ENCODE results near the gene CCDC7. TPM values are rescaled to one million over a fixed set of nuclear protein-coding genes. Genes with fewer than 3 reads are reported as not detected.
"Not testable (repeated sequence)": the region's sequence is repeated elsewhere in the genome, so short reads cannot be mapped to it uniquely, and the experiment has no call there.

The CCDC7 gene
- total RNA-seq, 1 donor from 2014 or later, result 24.7 TPM

- TF ChIP-seq, protein P1, sequence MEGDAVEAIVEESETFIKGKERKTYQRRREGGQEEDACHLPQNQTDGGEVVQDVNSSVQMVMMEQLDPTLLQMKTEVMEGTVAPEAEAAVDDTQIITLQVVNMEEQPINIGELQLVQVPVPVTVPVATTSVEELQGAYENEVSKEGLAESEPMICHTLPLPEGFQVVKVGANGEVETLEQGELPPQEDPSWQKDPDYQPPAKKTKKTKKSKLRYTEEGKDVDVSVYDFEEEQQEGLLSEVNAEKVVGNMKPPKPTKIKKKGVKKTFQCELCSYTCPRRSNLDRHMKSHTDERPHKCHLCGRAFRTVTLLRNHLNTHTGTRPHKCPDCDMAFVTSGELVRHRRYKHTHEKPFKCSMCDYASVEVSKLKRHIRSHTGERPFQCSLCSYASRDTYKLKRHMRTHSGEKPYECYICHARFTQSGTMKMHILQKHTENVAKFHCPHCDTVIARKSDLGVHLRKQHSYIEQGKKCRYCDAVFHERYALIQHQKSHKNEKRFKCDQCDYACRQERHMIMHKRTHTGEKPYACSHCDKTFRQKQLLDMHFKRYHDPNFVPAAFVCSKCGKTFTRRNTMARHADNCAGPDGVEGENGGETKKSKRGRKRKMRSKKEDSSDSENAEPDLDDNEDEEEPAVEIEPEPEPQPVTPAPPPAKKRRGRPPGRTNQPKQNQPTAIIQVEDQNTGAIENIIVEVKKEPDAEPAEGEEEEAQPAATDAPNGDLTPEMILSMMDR (IDR thresholded peaks at IDR 0.05; ENCODE audit: borderline replicate concordance), result no peak
- DNase-seq, result no peak
- no peak overlapping the region for H3K27ac ChIP-seq (replicated peaks)
- no peaks in the 10 kb centered on the region for H3K4me1 ChIP-seq
- intact Hi-C loops (cut with micrococcal nuclease), result no loop called here
- H3K4me3 ChIP-seq, result no peak overlapping the region
- H3K36me3 ChIP-seq, result peaks cover 69% of the 10 kb centered on the region
- H3K27me3 ChIP-seq (ENCODE audit: low read depth), result no peaks in the 10 kb centered on the region
- peaks cover 60% of the 10 kb centered on the region for H3K9me3 ChIP-seq (replicated peaks)
Measured at GRCh38 chr10:32600317-32600716, 154.4 kb downstream of the CCDC7 start.

- H3K36me3 ChIP-seq, result peaks cover 73% of the 10 kb centered on the region
- H3K9me3 ChIP-seq (replicated peaks), result peaks cover 68% of the 10 kb centered on the region
- H3K4me3 ChIP-seq; DNase-seq; H3K27me3 ChIP-seq (ENCODE audit: low read depth); H3K27ac ChIP-seq (replicated peaks); H3K4me1 ChIP-seq; intact Hi-C loops (cut with micrococcal nuclease): not testable (repeated sequence)
Measured at GRCh38 chr10:32601562-32601961, 155.6 kb downstream of the CCDC7 start.

DNA sequence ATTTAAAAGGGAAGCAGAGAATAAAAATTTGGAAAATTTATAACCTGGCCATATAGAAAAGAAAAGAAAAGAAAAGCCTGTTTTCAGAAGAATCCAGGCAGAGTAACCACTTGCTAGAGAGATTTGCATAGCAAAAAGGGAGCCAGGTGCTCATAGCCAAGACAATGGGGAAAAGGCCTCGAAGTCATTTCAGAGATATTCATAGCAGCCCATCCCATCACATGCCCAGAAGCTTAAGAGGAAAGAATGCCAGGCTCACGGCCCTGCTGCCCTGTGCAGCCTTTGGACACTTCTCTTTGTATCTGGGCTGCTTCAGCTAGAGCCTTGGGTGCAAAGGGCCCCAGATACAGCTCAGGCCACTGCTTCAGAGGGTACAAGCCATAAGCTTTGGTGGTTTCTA lies 159.8 kb downstream of the CCDC7 start:
- no peaks in the 10 kb centered on the region for H3K27me3 ChIP-seq (ENCODE audit: low read depth)
- H3K27ac ChIP-seq (replicated peaks), result no peak overlapping the region
- H3K9me3 ChIP-seq (replicated peaks), result peaks cover 38% of the 10 kb centered on the region
- no peaks in the 10 kb centered on the region for H3K4me1 ChIP-seq
- intact Hi-C loops (cut with micrococcal nuclease), result no loop called here
- H3K36me3 ChIP-seq, result peaks cover 36% of the 10 kb centered on the region
- no peak for DNase-seq
- TF ChIP-seq, protein P1 (IDR thresholded peaks at IDR 0.05; ENCODE audit: borderline replicate concordance), result no peak
- no peak overlapping the region for H3K4me3 ChIP-seq

GRCh38 chr10:32610543-32610942 lies 164.6 kb downstream of the CCDC7 start:
- peaks cover 35% of the 10 kb centered on the region for H3K9me3 ChIP-seq (replicated peaks)
- H3K27ac ChIP-seq (replicated peaks); DNase-seq; intact Hi-C loops (cut with micrococcal nuclease); H3K27me3 ChIP-seq (ENCODE audit: low read depth); H3K4me1 ChIP-seq; H3K36me3 ChIP-seq; H3K4me3 ChIP-seq: not testable (repeated sequence)

DNA sequence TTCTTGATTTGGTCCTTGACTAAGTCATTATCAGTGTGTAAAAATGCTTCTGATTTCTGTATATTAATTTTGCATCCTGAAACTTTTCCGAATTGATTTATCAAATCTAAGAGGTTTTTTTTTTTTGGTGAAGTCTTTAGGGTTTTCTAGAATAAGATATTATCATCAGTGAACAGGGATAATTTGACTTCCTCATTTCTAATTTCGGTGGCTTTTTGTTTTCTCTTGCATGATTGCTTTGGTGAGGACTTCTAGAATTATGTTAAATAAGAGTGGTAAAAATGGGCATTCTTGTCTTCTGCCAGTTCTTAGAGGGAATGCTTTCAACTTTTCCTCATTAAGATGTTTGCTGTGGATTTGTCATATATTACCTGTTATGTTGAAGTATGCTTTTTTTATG lies 170.5 kb downstream of the CCDC7 start:
- TF ChIP-seq, protein P1 (IDR thresholded peaks at IDR 0.05; ENCODE audit: borderline replicate concordance), result no peak
- Histone ChIP-seq H3K36me3 (peaks cover 9% of the 10 kb centered on the region), H3K27me3 (ENCODE audit: low read depth) (no peaks in the 10 kb centered on the region), H3K9me3 (replicated peaks) (peaks cover 68% of the 10 kb centered on the region), H3K4me3 (no peak overlapping the region), H3K4me1 (no peaks in the 10 kb centered on the region), H3K27ac (replicated peaks) (no peak overlapping the region)
- intact Hi-C loops (cut with micrococcal nuclease), result no loop called here
- DNase-seq, result no peak

- TF ChIP-seq, protein P1 (IDR thresholded peaks at IDR 0.05; ENCODE audit: borderline replicate concordance), result no peak
- DNase-seq, result no peak
- Histone ChIP-seq H3K27ac (replicated peaks) (no peak overlapping the region), H3K4me1 (no peaks in the 10 kb centered on the region), H3K9me3 (replicated peaks) (peaks cover 58% of the 10 kb centered on the region), H3K4me3 (no peak overlapping the region), H3K36me3 (peaks cover 9% of the 10 kb centered on the region), H3K27me3 (ENCODE audit: low read depth) (no peaks in the 10 kb centered on the region)
- intact Hi-C loops (cut with micrococcal nuclease), result no loop called here
Measured at GRCh38 chr10:32618482-32618881, 172.5 kb downstream of the CCDC7 start.

- Histone ChIP-seq H3K36me3 (peaks cover 35% of the 10 kb centered on the region), H3K27ac (replicated peaks) (no peak overlapping the region), H3K4me3 (no peak overlapping the region), H3K9me3 (replicated peaks) (peaks cover 41% of the 10 kb centered on the region), H3K4me1 (no peaks in the 10 kb centered on the region), H3K27me3 (ENCODE audit: low read depth) (no peaks in the 10 kb centered on the region)
- TF ChIP-seq, protein P1 (IDR thresholded peaks at IDR 0.05; ENCODE audit: borderline replicate concordance), result no peak
- intact Hi-C loops (cut with micrococcal nuclease), result no loop called here
- DNase-seq, result no peak
Measured at GRCh38 chr10:32621969-32622368, 176.0 kb downstream of the CCDC7 start.
